GM19023 (cell line): Measurements from ENCODE around the gene RASA4.
A peak's percentile ranks its signal among the peaks of the same experiment; 100 is the strongest.
"Not testable (repeated sequence)": the region's sequence is repeated elsewhere in the genome, so short reads cannot be mapped to it uniquely, and the experiment has no call there.

ENCODE experiments used
- ATAC-seq: cut with Tn5 transposase; IDR thresholded peaks from one replicate; pipeline ENCODE4 v1.9.1; 2021; ENCODE audit warnings: mild to moderate bottlenecking, moderate library complexity; ENCODE audit not compliant: unreplicated experiment

The RASA4 gene

DNA sequence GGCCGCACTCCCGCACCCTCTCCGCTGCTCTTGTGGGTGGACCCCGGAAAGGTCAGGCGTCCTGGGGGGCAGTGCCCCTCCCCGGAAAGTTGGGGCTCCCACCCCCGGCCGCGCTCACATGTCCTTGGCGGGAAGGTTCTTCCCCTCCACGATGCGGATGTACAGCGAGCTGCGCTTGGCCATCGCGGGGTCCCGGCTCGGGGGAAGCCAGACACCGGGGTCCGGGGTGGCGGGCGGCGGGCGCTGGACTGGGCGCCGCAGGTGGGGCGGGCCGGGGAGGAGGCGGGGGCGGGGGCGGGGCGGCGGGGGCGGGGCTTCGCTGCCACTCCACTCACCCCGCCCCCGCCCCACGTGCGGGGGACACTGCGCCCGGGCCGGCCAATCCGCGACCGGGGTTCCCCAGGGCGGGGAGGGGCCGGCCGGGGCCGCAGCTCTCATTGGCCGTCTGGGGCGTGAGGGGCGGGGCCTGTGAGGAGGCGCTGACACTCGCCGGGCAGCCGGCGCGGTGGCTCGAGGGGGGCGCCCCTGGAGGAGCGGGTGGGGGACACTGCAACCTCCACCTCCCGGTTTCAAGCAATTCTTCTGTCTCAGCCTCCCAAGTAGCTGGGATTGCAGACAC lies at the start of gene RASA4:
Gene RASA4 (minus strand): TSS at position 250 of the 619 bp plus-strand sequence. CDS start 67 bp downstream, at position 183.
- peak; percentile 59 for ATAC-seq

DNA sequence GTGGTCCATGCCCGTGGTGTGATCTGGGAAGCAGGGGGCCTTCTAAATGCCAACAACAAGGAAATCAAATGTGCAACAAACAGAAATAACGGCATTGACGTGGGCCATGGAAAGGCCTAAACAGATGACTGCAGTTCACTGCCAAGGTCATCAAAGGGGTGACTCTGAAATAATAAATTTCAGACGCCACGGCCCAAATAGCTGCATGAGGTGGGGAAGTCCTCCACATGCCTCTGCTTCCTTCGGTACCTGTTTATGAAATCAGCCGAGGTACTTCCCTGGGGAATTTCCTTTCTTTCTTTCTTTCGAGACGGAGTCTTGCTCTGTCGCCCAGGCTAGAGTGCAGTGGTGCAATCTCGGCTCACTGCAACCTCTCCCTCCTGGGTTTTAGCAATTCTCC lies 48.2 kb upstream of the RASA4 start:
- ATAC-seq, result not testable (repeated sequence)

DNA sequence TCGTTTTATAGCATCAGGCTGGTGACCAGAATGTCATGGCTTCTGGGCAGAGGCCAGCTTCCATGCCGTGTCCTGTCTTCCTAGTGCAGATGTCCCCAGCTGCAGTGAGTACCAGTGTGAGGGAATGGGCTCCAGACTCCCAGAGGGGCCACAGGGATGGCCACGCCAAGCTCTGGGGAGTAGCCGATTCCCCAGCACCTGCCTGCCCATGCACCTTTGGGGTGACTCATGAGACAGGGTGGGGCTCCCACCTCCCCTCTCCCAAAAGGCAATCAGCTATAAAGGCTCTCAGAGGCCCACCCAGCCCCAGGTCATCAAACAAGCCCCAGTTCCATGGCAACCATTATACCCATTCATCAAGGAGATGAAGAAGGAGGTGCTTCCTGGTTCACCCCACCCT lies 33.4 kb upstream of the RASA4 start, which contains the start of gene SPDYE2B:
Gene SPDYE2B (plus strand): TSS at position 396 of the 400 bp plus-strand sequence. CDS start 2,030 bp downstream, outside the sequence.
- ATAC-seq, result not testable (repeated sequence)

DNA sequence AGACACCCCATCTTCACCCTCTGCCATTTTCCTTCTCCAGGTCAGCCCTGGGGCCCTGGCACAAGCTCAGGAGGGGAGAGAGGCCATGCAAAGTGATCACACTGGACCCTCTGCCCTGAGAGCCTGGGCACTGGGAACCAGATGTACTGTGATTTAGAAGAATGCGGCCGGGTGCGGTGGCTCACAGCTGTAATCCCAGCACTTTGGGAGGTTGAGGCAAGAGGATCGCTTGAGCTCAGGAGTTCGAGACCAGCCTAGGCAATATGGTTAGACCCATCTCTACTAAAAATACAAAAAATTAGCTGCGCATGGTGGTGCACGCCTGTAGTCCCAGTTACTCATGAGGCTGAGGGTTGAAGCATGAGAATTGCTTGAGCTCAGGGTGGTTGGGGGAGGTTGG lies 31.3 kb upstream of the RASA4 start:
- ATAC-seq, result not testable (repeated sequence)

DNA sequence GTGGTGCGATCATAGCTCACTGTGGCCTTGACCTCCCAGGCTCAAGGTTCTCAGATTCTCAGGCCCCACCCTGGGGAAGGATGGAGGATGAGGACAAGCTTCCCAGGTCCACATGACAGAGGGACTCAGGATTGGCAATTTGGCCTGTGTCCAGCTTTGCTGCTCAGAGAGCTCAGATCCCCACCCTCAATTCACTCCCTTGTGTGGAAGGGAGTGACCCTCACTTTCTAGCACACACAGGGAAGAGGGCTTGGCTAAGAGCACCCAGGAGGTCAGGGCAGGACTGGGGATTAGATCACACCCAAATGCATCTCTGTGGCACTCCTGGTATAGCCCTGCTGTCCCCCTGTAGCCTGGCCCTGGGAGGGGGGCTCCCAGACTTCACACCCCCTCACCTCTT lies 26.8 kb upstream of the RASA4 start:
- not testable (repeated sequence) for ATAC-seq

DNA sequence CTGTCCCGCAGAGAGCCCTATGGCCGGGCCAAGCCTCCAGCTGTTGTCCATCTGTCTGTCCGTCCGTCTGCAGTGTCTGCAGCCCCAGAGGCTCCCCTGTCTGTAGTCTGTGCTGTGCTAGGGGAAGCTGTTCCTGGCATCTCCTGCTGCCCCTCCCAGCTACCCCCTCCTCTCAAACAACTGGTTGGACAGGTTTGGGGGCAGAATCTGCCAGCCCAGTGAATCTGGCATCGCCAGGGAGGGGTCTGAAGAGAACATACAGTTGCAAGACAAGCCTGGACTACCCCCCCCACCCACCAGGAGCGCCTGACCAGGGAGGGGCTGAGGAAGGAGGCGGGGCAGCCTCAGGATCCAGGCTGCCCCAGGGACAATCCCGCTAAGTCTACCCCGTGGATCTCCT lies 26.1 kb upstream of the RASA4 start, which contains the start of gene UPK3BL1:
Gene UPK3BL1 (minus strand): TSS at position 101 of the 400 bp plus-strand sequence. CDS start 50 bp downstream, at position 51.
- not testable (repeated sequence) for ATAC-seq

DNA sequence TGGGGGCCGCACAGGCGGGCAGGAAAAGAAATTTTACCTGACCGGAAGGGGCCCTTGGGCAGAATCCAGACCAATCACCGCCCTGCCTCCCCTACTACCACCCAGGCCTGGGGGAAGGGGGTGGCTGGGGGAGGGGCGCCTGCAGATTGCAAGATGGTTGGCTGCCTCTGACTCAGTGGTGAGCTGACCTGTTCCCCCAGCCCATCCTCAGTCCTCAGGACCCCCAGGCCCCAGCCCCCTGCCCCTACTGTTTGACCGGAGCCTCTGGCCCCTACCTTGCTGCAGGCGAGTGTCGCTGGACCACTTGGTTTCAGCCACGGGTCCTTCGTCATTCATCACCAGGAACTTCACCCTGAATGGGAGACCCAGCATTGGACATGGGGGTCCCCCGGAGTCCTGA lies 22.3 kb upstream of the RASA4 start:
- ATAC-seq, result peak; percentile 11

DNA sequence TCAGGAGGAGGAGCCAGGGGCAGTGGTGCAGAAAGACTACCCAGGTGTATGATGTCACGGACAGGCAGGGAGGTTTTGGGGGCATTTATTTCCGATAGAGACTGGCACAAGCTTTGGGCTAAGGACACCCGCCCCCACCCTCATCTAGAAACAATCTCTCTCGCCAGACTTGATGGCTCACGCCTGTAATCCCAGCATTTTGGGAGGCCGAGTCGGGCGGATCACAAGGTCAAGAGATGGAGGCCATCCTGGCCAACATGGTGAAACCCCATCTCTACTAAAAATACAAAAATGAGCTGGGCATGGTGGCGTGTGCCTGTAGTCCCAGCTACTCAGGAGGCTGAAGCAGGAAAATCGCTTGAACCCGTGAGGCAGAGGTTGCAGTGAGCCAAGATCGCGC lies 20.4 kb upstream of the RASA4 start:
- ATAC-seq, result not testable (repeated sequence)

DNA sequence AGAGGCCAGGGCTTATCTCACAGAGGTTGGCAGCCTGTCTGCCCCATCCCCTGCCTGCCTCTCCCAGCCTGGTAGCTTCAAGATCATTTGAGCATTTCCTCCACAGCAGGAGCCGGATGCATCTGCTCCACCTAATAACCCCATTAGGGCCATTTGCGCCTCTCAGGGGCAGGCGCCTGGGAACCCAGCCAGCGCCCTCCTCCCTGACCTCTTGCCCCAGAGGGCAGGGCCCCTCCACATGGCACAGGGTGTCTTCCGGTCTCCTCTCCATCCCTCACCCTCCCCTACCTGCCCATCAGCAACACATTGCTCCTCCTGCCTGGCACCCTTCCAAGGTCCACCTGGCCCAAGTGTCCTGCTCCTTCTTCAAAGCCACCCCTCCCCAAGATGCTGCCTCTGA lies 18.8 kb upstream of the RASA4 start:
- not testable (repeated sequence) for ATAC-seq

DNA sequence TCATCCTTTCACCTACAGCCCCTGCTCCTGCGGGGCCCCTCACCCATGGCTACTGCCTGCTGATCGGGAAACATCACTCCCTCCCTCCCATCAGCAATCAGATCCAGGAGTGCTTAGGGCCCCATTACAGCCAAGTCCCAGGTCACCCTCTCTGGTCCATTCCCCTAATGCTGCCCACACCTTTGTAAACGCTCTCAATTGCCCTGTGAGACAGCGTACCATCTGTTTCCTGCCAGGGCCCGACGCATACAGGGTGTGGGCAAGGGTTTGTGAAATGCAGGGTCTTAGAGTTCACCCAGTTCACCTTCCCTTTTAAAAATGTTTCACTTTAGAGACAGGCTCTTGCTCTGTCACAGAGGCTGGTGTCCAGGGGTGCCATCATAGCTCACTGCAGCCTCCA lies 17.7 kb upstream of the RASA4 start:
- not testable (repeated sequence) for ATAC-seq

DNA sequence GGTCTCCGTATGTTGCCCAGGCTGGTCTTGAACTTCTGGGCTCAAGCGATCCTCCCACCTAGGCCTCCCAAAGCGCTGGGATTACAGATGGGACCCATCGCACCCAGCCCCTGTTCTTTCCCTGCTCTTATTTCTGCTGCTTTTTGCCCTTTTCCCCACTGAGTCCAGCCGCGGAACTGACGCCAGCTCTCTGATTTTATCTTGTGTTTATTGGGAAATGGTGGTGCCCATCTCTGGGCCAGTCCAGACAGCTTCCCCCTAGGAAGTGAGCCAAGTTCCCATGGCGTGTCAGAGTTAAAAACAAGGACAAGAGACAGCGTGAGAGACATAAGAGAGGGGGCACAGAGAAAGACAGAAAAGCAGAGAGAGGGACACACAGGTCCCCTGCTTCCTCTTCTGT lies 14.1 kb upstream of the RASA4 start:
- not testable (repeated sequence) for ATAC-seq

DNA sequence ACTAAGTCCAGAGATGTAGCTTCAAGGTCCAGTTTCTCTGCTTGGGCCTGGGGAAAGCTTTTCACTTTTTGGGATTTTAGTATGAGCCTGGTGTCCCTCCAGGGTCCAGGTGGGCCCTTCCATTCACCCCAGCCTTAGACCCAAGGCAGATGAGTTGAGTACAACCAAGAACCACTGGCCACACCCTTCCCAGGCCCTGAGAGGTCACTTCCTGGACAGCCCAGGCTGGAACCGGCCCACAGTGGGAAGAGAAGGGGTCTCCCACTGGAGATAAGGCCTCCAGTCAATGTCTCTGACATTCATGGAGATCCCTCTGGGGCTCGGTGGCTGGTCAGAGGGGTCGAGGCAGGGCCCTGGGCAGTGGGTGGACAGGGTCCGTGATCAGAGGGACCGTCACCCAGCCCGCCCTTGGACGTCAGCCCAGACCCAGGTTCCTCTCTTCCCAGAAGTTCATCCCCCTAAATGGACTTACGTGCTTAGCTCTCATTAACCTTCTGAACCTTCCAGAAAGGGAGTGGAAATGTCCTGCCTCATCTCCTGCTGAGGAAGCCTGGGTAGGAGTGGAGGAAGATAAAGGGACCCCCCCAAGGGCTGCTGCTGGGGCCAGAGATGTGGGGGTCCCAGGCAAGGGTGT lies 10.8 kb upstream of the RASA4 start:
- not testable (repeated sequence) for ATAC-seq

DNA sequence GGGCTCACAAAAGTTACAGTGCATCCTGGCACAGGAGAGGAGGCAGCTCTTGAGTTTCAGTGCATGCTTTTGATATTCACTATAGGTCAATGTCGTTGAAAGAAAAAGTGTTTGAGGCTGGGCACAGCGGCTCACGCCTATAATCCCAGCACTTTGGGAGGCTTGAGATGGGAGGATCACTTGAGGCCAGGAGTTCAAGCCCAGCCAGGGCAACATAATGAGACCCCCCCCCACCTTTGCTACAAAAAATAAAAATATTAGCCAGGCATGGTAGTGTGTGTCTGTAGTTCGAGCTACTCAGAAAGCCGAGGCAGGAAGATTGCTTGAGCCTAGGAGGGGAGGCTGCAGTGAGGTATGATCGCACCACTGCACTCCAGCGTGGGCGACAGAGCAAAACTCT lies 1.6 kb upstream of the RASA4 start:
- not testable (repeated sequence) for ATAC-seq

DNA sequence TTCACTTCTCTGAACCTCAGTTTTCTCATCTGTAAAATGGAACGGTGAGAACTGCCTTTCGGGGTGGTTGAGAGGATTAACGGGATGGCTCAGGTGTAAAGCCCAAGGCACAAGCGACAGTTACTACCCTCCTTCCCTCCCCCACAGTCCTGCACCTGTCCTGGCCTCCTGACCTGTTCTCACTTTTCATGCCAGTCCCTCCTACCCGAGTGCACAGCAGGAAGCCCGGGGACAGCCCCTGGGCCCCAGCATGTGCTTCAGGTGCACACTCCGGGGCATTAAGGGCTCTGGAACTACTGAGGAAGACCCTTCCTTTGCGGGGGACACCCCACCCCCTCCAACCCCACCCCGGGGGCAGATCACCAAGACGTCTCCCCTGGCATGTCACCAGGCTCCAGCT lies 626 bp downstream of the RASA4 start:
- peak; percentile 11 for ATAC-seq

DNA sequence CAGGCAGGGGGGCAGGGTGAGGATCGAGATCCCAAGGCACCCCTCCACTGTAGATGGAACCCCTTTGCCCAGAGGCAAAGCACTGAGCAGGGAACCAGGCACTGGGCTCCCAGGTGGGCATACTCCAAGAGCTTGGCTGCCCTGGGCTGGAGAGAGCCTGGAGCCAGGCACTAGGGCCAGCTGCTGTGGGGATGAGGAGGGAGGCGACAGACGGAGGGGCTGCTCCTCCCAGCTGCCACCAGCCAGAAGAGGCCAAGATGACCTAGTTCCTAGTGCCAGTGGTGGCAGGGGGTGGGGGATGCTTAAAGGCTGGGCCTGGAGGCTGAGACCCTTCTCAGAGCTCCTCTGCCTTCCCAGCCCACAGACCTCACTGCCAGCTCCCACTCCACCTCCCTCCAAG lies 1.7 kb downstream of the RASA4 start:
- not testable (repeated sequence) for ATAC-seq

DNA sequence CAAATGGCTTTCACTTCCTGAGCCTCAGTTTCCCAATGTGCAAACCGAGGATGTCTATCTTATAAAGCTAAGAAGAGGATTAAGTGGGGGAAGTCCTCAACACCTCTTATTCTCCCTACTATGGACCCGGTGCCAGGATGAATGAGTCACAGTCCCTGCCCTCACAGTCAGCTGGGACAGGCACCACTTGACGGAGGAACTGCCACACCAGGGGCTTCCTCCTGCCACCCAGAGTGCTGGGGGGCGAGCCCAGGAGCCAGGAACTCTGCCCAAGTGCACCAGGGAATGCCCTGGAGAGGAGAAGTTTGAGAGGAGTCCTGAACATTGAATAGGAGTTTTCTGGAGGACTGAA lies 2.2 kb downstream of the RASA4 start:
- peak; percentile 15 for ATAC-seq

DNA sequence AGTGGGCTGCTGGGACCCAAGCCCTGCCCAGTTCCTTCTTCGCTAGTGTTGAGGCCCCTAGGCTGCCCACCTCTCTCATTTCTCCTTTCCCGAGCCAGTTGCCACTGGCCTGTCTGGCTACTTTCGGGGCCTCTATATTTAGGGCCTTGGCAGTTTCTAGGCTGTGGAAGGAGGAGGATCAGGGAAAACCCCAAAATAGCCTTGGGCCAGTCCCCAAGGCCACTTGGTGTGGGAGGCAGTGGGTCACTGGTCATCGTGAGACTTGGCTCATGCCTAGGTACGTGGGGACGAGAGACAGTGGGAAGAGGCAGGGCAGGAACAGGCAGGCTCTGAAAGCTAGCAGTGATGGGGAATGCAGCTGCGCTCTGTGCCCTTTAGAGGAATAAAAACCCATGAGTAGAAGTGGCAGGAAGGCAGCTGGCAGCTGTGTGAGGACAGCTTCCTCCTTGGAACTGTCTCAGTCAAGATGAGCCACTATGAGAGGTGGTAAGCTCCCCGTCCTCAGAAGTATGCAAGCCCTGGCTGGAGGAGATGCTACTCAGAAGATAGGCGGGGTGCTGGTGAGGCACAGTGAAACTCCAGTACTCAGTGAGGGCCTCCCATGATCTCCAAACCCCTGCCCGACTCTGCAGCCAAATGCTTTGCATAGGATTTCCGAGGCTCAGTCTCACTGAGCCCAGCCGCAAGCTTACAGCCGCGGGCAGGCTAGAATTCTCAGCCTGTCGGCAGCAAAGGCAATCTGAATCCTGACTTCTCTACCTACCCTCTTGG lies 2.8 kb downstream of the RASA4 start:
- peak; percentile 66 for ATAC-seq

DNA sequence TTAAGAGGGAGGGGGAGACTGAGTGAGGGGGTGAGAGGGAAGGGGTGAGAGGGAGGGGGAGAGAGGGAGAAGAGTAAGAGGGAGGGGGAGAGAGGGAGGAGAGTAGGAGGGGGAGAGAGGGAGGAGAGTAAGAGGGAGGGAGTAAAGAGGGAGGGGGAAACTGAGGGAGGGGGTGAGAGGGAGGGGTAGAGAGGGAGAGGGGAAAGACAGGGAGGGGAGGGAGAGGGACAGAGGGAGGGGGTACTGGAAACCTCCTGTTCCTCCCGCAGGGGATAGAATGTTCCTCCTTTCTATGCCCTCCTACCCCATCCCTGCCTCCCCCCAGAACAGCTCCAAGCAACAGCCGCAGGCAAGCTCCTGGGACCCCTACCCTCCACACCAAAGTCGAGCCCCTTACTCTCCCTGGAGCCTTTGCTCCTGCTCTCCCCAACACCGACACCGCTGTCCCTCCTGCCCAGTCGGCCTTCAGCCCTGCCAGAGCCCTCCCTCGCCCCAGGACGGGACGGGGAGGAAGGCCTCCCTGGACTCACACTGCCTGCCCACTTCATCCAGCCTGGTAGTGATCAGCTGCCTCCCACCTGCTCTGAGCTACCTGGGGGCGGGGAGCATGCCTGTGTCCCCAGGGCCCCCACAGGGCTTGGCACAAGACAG lies 4.8 kb downstream of the RASA4 start:
- ATAC-seq, result not testable (repeated sequence)

DNA sequence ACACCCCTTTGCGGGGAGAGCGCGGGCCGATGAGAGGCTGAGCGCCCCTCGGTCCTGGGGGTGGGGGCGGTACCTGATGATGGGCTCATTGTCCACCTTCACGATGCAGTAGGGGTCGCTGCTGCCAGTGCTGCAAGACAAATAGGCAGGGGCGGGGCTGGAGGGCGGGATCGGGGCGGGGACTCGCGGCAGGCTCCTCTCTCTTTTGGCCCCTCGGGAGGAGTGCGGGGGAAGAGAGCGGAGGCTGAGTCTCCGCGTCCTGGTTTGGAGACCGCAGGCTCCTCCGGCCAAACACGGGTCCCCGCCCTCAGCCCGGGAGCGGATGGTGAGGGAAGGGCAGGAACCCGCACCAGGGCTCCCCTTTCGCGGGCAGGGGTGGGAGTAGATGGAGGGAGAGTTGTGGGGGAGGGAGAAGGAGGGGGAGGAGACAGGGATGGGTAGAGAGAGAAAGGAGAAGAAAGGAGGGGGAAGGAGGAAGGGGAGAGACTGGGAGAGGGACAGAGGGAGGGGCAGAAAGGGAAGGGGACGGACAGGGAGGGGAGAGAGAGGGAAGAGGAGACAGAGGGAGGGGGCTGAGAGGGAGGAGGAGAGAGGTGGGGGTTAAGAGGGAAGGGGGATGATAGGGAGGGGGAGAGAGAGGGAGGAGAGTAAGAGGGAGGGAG lies 5.4 kb downstream of the RASA4 start:
- peak; percentile 35 for ATAC-seq

DNA sequence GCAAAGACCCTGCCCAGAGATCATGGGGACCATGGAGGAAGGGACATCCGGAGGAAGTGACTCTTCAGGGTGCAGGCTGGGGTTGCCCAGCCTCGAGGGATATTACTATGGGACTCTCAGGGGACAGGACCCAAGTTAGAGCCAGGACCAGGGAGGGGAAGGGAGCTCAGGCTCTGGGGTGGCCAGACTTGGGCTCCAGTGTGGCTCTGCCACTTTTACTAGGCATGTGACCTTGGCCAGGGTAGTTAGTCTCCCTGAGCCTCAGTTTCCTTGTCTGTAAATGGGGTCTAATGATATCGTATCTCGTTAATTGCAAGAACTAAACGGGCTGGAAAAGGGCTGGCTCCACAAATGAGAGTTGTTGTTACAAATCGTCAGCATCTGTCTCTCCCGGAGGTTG lies 6.1 kb downstream of the RASA4 start:
- not testable (repeated sequence) for ATAC-seq

DNA sequence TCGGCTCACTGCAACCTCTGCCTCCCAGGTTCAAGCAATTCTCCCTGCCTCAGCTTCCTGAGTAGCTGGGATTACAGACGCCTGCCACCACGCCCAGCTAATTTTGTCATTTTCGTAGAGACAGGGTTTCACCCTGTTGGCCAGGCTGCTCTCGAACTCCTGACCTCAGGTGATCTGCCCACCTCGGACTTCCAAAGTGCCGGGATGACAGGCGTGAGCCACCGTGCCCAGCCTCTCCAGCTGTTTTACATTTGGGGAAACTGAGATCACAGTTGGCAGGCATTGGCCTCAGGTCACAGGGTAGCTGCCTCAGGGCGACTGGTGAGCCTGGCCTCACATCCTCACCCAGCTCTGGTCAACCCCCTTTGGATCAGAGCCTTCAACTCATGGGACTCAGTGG lies 6.8 kb downstream of the RASA4 start:
- not testable (repeated sequence) for ATAC-seq
